ENCODE measurements around the gene LDLRAD4.
"Not testable (repeated sequence)": the region's sequence is repeated elsewhere in the genome, so short reads cannot be mapped to it uniquely, and the experiment has no call there.

LDLRAD4 gene

DNA sequence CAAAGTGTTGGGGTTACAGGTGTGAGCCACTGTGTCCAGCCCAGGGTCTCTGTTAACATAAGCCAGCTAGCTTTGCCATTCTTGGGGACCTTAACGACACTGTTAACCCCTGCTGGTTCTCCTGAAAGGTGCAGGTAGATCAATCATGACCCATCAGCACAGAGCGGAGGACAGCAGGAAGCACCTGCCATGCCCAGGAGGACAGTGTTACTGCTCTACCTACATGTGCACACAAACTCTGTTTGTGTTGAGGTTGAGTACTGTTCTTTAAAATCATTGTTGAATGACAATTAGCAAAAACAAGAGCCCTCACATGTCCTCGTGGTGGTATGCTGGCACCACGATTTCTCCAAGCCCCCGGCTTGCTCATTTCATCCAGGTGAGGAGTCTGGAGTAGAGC lies 386.9 kb downstream of the LDLRAD4 start:
- no peak for DNase-seq (ENCODE audit: low spot score)

GRCh38 chr18:13605901-13606300 lies 387.3 kb downstream of the LDLRAD4 start:
- DNase-seq (ENCODE audit: low spot score), result no peak

GRCh38 chr18:13606604-13607254 lies 388.2 kb downstream of the LDLRAD4 start:
- no peak for DNase-seq (ENCODE audit: low spot score)

DNA sequence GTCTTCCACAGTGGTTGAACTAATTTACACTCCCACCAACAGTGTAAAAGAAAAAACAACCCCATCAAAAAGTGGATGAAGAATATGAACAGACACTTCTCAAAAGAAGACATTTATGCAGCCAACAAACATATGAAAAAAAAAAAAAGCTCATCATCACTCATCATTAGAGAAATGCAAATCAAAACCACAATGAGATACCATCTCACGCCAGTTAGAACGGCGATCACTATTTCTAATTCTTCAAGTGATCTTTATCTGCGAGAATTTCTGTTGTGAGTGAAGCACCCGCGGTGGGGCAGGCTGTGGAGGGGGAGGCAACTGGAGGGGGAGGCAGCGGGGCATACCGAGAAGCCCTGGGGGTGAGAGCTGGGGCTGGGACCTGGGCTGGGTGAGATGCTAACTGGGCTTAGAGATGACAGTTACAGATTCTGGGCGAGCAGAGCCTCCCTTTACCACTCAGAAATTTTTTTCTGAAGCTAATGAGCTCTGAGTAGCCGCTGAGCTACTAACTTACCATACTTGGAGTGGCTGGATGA lies 389.5 kb downstream of the LDLRAD4 start:
- not testable (repeated sequence) for DNase-seq (ENCODE audit: low spot score)

- DNase-seq (ENCODE audit: low spot score), result no peak
Measured at GRCh38 chr18:13608791-13609532, 390.4 kb downstream of the LDLRAD4 start.

DNA sequence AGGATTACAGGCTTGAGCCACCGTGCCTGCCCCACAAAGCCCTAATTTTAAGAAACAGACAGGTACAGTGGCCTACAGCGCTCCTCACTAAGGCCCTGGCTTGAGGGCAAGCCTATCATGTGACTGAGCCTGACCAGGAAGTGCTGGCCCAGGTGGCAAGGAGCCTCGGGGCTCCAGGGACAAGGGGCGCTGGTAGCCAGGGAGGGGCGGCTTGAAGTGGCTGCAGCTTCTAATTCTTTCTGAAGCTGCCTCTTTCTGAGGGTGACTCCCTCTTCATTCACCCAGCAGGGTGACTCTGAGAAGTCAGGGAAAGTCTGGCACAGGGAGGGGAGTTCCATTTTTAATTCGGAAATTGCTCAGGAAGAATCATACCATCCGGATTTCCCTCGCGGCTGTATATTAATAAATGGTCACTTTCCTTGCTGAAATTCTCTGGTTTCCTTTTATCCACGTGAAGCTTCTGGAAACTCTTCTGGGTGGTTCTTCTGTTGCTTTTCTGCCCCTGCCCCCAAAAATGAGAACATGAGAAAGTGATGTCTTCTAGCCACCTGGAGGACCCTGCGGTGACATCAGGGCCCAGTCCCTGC lies 392.1 kb downstream of the LDLRAD4 start:
- no peak for DNase-seq (ENCODE audit: low spot score)

- DNase-seq (ENCODE audit: low spot score), result no peak
Measured at GRCh38 chr18:13611142-13611600, 392.6 kb downstream of the LDLRAD4 start.

GRCh38 chr18:13611601-13612195 lies 393.1 kb downstream of the LDLRAD4 start:
- no peak for DNase-seq (ENCODE audit: low spot score)

GRCh38 chr18:13612196-13612997 lies 393.8 kb downstream of the LDLRAD4 start:
- DNase-seq (ENCODE audit: low spot score), result no peak

DNA sequence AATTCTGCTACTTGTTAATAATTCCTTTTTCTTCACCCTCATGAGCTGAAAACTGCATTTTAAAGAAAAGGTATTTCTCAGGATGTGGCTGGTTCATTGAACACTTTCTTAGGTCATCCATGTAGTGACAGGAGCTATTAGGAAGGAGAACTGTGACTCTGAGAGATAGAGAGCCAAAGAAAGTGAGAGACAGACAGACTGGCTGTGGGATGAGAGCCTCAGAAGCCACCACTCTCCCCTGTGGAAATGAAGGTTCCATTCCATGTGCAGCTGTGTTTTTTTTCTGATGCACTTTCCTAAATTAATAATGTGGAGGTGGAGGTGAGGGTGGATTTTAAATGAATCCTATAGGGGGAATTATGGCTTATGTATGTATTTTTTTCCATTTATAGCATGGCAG lies 394.5 kb downstream of the LDLRAD4 start:
- DNase-seq (ENCODE audit: low spot score), result no peak

DNA sequence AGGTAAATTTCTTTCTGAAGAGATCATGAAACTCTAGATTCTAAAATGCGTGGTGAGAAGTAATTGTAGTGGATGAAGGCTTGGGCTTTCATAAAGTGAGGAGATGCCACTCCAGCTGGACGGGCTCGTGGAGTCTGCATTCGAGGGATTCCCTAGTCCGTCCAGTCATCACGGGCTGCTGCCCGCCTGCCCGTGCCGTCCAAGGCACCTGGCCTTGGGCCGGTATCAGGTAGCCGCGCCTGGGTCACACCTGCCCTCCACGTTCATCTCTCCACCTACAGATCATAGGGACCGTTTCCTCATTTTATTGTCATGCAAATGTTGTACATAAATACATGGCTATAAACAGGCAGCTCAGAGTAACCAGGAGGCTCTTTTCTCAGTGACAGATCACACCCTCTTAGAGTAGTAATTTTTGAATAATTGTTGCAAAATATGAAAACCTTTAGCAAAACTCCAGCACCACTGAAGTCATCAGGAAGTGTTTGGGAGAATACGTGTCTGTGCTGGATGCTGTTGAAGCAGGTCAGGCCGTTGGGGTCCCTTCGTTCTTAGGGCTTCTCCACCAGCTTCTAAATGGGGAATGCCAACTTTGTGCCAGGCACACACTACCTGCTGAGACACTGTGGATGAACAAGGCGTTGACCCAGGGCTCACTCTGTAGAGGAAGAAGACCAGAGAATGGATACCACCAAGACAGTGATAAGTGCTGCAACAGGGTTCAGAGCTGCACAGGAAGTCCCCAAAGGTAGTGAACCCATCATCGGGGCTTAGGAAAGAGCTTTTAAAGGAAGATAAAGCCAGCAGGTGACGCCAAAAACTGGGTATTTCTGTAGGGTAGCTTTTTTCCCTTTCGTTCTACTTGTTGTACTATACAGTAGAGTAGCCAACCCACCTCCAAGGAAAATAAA lies 395.3 kb downstream of the LDLRAD4 start:
- no peak for DNase-seq (ENCODE audit: low spot score)

DNA sequence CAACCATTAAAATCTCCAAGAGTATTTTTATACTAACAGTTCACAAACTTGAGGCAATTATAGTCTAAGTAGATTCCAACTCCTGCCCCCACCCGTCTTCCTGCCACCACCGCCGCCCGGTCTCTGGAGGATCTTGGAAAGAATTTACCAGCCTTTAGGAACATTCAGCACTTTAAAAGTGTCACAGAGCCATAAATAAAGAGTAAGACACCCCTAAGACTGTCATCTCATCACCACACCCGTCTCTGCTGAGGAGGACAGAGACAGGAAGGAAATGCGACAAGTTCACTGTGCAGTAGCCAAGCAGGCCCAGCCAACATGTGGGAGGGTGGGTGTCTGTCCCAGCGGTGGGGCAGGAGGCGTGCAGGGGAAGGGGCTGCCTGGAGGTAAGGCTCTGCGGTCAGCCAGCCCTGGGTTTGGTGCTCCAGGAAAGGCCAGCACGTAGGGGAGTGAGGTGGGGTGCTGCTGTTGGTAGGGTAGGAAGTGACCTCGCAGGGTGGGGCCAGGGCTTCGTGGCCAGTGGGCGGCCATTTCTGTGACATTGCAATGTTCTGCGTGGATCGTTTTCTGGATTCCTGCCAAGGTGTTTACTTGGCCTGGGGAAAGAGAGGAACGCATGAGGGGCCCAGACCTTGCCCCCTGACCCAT lies 396.2 kb downstream of the LDLRAD4 start:
- no peak for DNase-seq (ENCODE audit: low spot score)

- no peak for DNase-seq (ENCODE audit: low spot score)
Measured at GRCh38 chr18:13615432-13615861, 396.9 kb downstream of the LDLRAD4 start.

GRCh38 chr18:13616041-13616440 lies 397.5 kb downstream of the LDLRAD4 start:
- no peak for DNase-seq (ENCODE audit: low spot score)

GRCh38 chr18:13616525-13617035 lies 398.0 kb downstream of the LDLRAD4 start:
- DNase-seq (ENCODE audit: low spot score), result no peak

DNA sequence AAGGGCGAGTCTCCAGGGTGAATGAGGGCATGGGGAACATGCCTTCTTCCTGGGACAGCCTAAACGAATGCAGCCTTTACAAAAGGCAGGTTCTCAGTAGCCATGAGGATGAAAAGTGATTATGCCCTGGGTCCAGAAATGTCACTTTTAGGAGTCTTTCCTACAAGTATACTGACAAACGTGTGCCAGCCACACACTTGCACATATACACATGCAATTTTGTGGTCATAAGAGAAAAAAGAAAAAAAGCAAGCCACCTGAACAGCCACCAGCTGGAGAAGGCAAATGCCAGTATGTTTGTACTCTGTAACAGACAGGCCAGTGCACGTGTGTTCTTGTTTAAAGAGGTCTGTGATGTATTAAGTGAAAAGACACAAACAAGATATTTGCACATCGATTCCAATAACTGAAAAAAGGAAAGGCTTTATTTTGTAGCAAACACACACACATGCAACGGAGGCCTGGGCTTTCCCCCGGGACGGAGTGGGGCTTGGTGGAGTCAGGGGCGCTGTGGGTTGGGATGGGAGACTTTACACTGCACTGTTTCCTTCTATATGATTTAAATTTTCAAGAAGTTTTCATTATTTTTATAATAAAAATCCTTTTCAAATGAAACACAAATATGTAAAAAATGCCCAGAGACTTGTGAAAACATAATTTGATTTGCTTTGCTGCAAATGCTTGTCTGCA lies 399.4 kb downstream of the LDLRAD4 start:
- DNase-seq (ENCODE audit: low spot score), result no peak

DNA sequence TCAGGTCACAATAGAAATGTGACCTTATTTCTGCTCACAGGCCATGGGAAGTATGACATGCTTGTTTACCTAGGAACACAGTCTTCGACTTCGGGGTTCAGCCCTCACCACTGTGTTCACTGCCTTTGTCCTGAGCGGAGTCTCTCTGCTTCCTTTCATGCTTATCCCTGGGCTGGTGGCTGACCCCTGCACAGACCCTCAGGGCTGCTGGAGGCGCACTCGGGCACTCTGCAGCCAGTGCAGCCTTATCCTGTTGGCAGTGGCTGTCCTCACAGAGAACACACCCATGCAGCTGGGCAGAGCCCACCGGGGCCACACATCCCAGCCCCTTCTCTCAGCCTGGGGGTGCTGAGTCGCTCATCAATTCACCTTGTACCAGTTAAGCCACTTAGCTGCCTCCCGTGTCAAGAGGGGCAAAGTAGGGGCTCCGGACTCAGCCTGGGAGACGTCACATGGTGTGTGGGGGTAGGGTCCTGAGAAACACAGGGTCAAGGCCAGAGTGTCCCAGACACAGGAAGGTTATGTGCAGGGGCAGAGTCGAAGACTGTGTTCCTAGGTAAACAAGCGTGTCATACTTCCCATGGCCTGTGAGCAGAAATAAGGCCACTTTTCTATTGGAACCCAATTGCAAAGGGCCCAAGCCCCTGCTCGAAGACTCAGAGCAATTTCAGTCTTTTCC lies 400.3 kb downstream of the LDLRAD4 start:
- no peak for DNase-seq (ENCODE audit: low spot score)

- DNase-seq (ENCODE audit: low spot score), result no peak
Measured at GRCh38 chr18:13619505-13620205, 401.1 kb downstream of the LDLRAD4 start.
